Measurements from ENCODE around the gene CRYBG3.

The CRYBG3 gene

GRCh38 chr3:97863031-97863430 is 41.2 kb downstream of the CRYBG3 start:
- FAIRE-seq (no peak), DNase-seq (ENCODE audit: insufficient read length, low spot score) (no peak)
- TF ChIP-seq PAX5 (IDR thresholded peaks at IDR 0.05; ENCODE audit: insufficient read depth, low read length, severe bottlenecking) (no peak), TAF1 (IDR thresholded peaks at IDR 0.05; ENCODE audit: low read depth, low read length) (no peak)

GRCh38 chr3:97863775-97864174 is 42.0 kb downstream of the CRYBG3 start:
- no peak for DNase-seq (ENCODE audit: insufficient read length, low spot score)
- TF ChIP-seq POLR2A (IDR thresholded peaks at IDR 0.05; ENCODE audit: low read depth, low read length) (no peak), SPI1 (IDR thresholded peaks at IDR 0.05; ENCODE audit: low read depth, low read length) (no peak), PAX5 (IDR thresholded peaks at IDR 0.05; ENCODE audit: insufficient read depth, low read length, severe bottlenecking) (no peak), POU2F2 (IDR thresholded peaks at IDR 0.05; ENCODE audit: low read depth, low read length) (no peak), POLR2AphosphoS5 (IDR thresholded peaks at IDR 0.05; ENCODE audit: low read depth, low read length) (no peak), TAF1 (IDR thresholded peaks at IDR 0.05; ENCODE audit: low read depth, low read length) (no peak)
- FAIRE-seq: peak; percentile 28

- no peak for DNase-seq (ENCODE audit: insufficient read length, low spot score)
- TF ChIP-seq POLR2A (IDR thresholded peaks at IDR 0.05; ENCODE audit: low read depth, low read length) (no peak), TAF1 (IDR thresholded peaks at IDR 0.05; ENCODE audit: low read depth, low read length) (no peak), POU2F2 (IDR thresholded peaks at IDR 0.05; ENCODE audit: low read depth, low read length) (no peak), SPI1 (IDR thresholded peaks at IDR 0.05; ENCODE audit: low read depth, low read length) (no peak), PAX5 (IDR thresholded peaks at IDR 0.05; ENCODE audit: insufficient read depth, low read length, severe bottlenecking) (no peak), POLR2AphosphoS5 (IDR thresholded peaks at IDR 0.05; ENCODE audit: low read depth, low read length) (no peak)
- no peak for FAIRE-seq
These were observed 49.4 kb downstream of the CRYBG3 start for GRCh38 chr3:97871186-97871585.

GRCh38 chr3:97871801-97872524 is 50.2 kb downstream of the CRYBG3 start:
- DNase-seq (ENCODE audit: insufficient read length, low spot score): no peak
- TF ChIP-seq PAX5 (IDR thresholded peaks at IDR 0.05; ENCODE audit: insufficient read depth, low read length, severe bottlenecking) (no peak), POLR2AphosphoS5 (IDR thresholded peaks at IDR 0.05; ENCODE audit: low read depth, low read length) (no peak), TAF1 (IDR thresholded peaks at IDR 0.05; ENCODE audit: low read depth, low read length) (no peak), POU2F2 (IDR thresholded peaks at IDR 0.05; ENCODE audit: low read depth, low read length) (no peak), POLR2A (IDR thresholded peaks at IDR 0.05; ENCODE audit: low read depth, low read length) (no peak), SPI1 (IDR thresholded peaks at IDR 0.05; ENCODE audit: low read depth, low read length) (no peak)
- FAIRE-seq: no peak

GRCh38 chr3:97872525-97873042 is 50.8 kb downstream of the CRYBG3 start:
- FAIRE-seq: no peak
- TF ChIP-seq PAX5 (IDR thresholded peaks at IDR 0.05; ENCODE audit: insufficient read depth, low read length, severe bottlenecking) (no peak), POLR2AphosphoS5 (IDR thresholded peaks at IDR 0.05; ENCODE audit: low read depth, low read length) (no peak), POLR2A (IDR thresholded peaks at IDR 0.05; ENCODE audit: low read depth, low read length) (no peak), POU2F2 (IDR thresholded peaks at IDR 0.05; ENCODE audit: low read depth, low read length) (no peak), TAF1 (IDR thresholded peaks at IDR 0.05; ENCODE audit: low read depth, low read length) (no peak), SPI1 (IDR thresholded peaks at IDR 0.05; ENCODE audit: low read depth, low read length) (no peak)
- no peak for DNase-seq (ENCODE audit: insufficient read length, low spot score)

- no peak for TF ChIP-seq POLR2AphosphoS5 (IDR thresholded peaks at IDR 0.05; ENCODE audit: low read depth, low read length)
- TF ChIP-seq SPI1 (IDR thresholded peaks at IDR 0.05; ENCODE audit: low read depth, low read length): no peak
- no peak for TF ChIP-seq TAF1 (IDR thresholded peaks at IDR 0.05; ENCODE audit: low read depth, low read length)
- no peak for TF ChIP-seq POU2F2 (IDR thresholded peaks at IDR 0.05; ENCODE audit: low read depth, low read length)
- TF ChIP-seq POLR2A (IDR thresholded peaks at IDR 0.05; ENCODE audit: low read depth, low read length): no peak
- no peak for TF ChIP-seq PAX5 (IDR thresholded peaks at IDR 0.05; ENCODE audit: insufficient read depth, low read length, severe bottlenecking)
- no peak for DNase-seq (ENCODE audit: insufficient read length, low spot score)
- FAIRE-seq: no peak
These were observed 58.5 kb downstream of the CRYBG3 start for GRCh38 chr3:97880267-97880666.

GRCh38 chr3:97882975-97883598 is 61.3 kb downstream of the CRYBG3 start:
- TF ChIP-seq PAX5 (IDR thresholded peaks at IDR 0.05; ENCODE audit: insufficient read depth, low read length, severe bottlenecking) (no peak), POLR2AphosphoS5 (IDR thresholded peaks at IDR 0.05; ENCODE audit: low read depth, low read length) (no peak), POLR2A (IDR thresholded peaks at IDR 0.05; ENCODE audit: low read depth, low read length) (no peak), SPI1 (IDR thresholded peaks at IDR 0.05; ENCODE audit: low read depth, low read length) (no peak), TAF1 (IDR thresholded peaks at IDR 0.05; ENCODE audit: low read depth, low read length) (no peak), POU2F2 (IDR thresholded peaks at IDR 0.05; ENCODE audit: low read depth, low read length) (no peak)
- DNase-seq (ENCODE audit: insufficient read length, low spot score): no peak
- no peak for FAIRE-seq

- FAIRE-seq: peak; percentile 13
- no peak for TF ChIP-seq PAX5 (IDR thresholded peaks at IDR 0.05; ENCODE audit: insufficient read depth, low read length, severe bottlenecking)
- no peak for TF ChIP-seq TAF1 (IDR thresholded peaks at IDR 0.05; ENCODE audit: low read depth, low read length)
- no peak for TF ChIP-seq POLR2AphosphoS5 (IDR thresholded peaks at IDR 0.05; ENCODE audit: low read depth, low read length)
- TF ChIP-seq POU2F2 (IDR thresholded peaks at IDR 0.05; ENCODE audit: low read depth, low read length): no peak
- no peak for TF ChIP-seq SPI1 (IDR thresholded peaks at IDR 0.05; ENCODE audit: low read depth, low read length)
- no peak for TF ChIP-seq POLR2A (IDR thresholded peaks at IDR 0.05; ENCODE audit: low read depth, low read length)
- DNase-seq (ENCODE audit: insufficient read length, low spot score): no peak
These were observed 61.9 kb downstream of the CRYBG3 start for GRCh38 chr3:97883736-97884135.

- no peak for DNase-seq (ENCODE audit: insufficient read length, low spot score)
- no peak for TF ChIP-seq POLR2AphosphoS5 (IDR thresholded peaks at IDR 0.05; ENCODE audit: low read depth, low read length)
- TF ChIP-seq POU2F2 (IDR thresholded peaks at IDR 0.05; ENCODE audit: low read depth, low read length): no peak
- no peak for TF ChIP-seq SPI1 (IDR thresholded peaks at IDR 0.05; ENCODE audit: low read depth, low read length)
- TF ChIP-seq POLR2A (IDR thresholded peaks at IDR 0.05; ENCODE audit: low read depth, low read length): no peak
- TF ChIP-seq TAF1 (IDR thresholded peaks at IDR 0.05; ENCODE audit: low read depth, low read length): no peak
- TF ChIP-seq PAX5 (IDR thresholded peaks at IDR 0.05; ENCODE audit: insufficient read depth, low read length, severe bottlenecking): no peak
- FAIRE-seq: no peak
These were observed 62.8 kb downstream of the CRYBG3 start for GRCh38 chr3:97884586-97885123.

Measured in GM12891 (cell line).